ENCODE data around the gene NDUFAF7. TPM values are rescaled to one million over a fixed set of nuclear protein-coding genes. Genes with fewer than 3 reads are reported as not detected.
"Not testable (repeated sequence)": the region's sequence is repeated elsewhere in the genome, so short reads cannot be mapped to it uniquely, and the experiment has no call there.

NDUFAF7 gene
- total and polyA plus RNA-seq, 9 of the 15 experiments (the other 6 are each of a cell fraction or from before 2014, with no cell fraction given): 14.9 to 41.6 (median 23.9) TPM

DNA sequence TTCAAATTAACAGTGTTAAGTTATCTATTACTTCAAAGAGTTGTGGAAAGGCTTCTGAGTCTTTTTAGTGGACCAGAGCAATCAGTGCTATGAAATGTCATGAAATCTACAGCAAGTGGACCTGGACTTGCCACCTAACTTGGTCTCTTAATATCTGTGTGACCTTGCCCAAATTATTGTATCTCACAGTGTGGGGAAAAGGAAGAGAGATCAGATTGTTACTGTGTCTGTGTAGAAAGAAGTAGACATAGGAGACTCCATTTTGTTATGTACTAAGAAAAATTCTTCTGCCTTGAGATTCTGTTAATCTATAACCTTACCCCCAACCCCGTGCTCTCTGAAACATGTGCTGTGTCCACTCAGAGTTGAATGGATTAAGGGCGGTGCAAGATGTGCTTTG, 6.3 kb upstream of the NDUFAF7 start:
- TF ChIP-seq, protein P1, sequence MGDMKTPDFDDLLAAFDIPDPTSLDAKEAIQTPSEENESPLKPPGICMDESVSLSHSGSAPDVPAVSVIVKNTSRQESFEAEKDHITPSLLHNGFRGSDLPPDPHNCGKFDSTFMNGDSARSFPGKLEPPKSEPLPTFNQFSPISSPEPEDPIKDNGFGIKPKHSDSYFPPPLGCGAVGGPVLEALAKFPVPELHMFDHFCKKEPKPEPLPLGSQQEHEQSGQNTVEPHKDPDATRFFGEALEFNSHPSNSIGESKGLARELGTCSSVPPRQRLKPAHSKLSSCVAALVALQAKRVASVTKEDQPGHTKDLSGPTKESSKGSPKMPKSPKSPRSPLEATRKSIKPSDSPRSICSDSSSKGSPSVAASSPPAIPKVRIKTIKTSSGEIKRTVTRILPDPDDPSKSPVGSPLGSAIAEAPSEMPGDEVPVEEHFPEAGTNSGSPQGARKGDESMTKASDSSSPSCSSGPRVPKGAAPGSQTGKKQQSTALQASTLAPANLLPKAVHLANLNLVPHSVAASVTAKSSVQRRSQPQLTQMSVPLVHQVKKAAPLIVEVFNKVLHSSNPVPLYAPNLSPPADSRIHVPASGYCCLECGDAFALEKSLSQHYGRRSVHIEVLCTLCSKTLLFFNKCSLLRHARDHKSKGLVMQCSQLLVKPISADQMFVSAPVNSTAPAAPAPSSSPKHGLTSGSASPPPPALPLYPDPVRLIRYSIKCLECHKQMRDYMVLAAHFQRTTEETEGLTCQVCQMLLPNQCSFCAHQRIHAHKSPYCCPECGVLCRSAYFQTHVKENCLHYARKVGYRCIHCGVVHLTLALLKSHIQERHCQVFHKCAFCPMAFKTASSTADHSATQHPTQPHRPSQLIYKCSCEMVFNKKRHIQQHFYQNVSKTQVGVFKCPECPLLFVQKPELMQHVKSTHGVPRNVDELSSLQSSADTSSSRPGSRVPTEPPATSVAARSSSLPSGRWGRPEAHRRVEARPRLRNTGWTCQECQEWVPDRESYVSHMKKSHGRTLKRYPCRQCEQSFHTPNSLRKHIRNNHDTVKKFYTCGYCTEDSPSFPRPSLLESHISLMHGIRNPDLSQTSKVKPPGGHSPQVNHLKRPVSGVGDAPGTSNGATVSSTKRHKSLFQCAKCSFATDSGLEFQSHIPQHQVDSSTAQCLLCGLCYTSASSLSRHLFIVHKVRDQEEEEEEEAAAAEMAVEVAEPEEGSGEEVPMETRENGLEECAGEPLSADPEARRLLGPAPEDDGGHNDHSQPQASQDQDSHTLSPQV (IDR thresholded peaks at IDR 0.05): peak; percentile 54; the same call in 1 of the 2 replicates
- H3K9me1 ChIP-seq (ENCODE audit: control insufficient read depth, insufficient read depth, low read length); POLR2A ChIA-PET; H3K9ac ChIP-seq (ENCODE audit: insufficient read depth in 1 of 2, low read depth in 2 of 2, low read length in 2 of 2); H3K27ac ChIP-seq (ENCODE audit: extremely low read depth, low read depth, low read length); H3K4me2 ChIP-seq (ENCODE audit: insufficient read depth, low read length); H3K27me3 ChIP-seq (ENCODE audit: control insufficient read depth in 2 of 2, insufficient read depth in 2 of 2, low read length in 2 of 2); in situ Hi-C loops (cut with MboI); CTCF ChIA-PET (ENCODE audit: low intra/inter-chr PET ratio); H3K9me3 ChIP-seq (replicated peaks; ENCODE audit: control insufficient read depth, insufficient read depth, low read depth, low read length); H3K4me3 ChIP-seq; ATAC-seq; BruUV-seq (replicated peaks); H3K4me1 ChIP-seq (replicated peaks in 1 of 2; ENCODE audit: control insufficient read depth in 2 of 2, insufficient read depth in 2 of 2, low read length in 2 of 2); intact Hi-C loops (cut with micrococcal nuclease); FAIRE-seq; H2AFZ ChIP-seq (ENCODE audit: low read depth, low read length); DNase-seq (ENCODE audit: extremely low read depth in 1 of 4, low spot score in 3 of 4): not testable (repeated sequence)
- peaks cover 12% of the 10 kb centered on the region; the same call in 1 of the 2 replicates for H4K20me1 ChIP-seq (replicated peaks; ENCODE audit: control insufficient read depth, insufficient read depth, low read length)
- peaks cover 85% of the 10 kb centered on the region for H3K36me3 ChIP-seq (ENCODE audit: control insufficient read depth, insufficient read depth, low read length)
- no CpG with 5 or more reads among the region's 2 CpGs for WGBS (ENCODE audit: insufficient coverage, low coverage, missing lambda C conversion rate)
- peaks cover 77% of the 10 kb centered on the region for H3K79me2 ChIP-seq (ENCODE audit: control insufficient read depth, insufficient read depth, low read length)

Data from K562 (cell line).